ENCODE results near the gene TSC22D1. TPM values are rescaled to one million over a fixed set of nuclear protein-coding genes. Genes with fewer than 3 reads are reported as not detected.
"Not testable (repeated sequence)": the region's sequence is repeated elsewhere in the genome, so short reads cannot be mapped to it uniquely, and the experiment has no call there.

The TSC22D1 gene
- total RNA-seq, 2 experiments from 2014 or later: 4.4 to 5.6 TPM

DNA sequence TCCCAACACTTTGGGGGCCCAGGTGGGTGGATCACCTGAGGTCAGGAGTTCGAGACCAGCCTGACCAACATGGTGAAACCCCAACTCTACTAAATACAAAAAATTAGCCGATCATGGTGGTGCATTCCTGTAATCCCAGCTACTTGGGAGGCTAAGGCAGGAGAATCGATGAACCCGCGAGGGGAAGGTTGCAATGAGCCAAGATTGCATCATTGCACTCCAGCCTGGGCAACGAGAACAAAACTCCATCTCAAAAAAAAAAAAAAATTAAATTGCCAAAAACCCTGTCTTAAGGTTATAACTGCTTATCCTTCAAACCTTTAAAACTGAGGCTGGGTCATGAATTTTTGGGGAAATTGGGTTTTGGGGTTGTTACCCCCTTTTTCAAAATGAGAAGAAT is 13.3 kb downstream of the TSC22D1 start:
- H3K4me1 Mint-ChIP-seq (ENCODE audit: low read depth); H3K27ac Mint-ChIP-seq; H3K9me3 Mint-ChIP-seq; POLR2A ChIA-PET; intact Hi-C loops (cut with micrococcal nuclease); H3K4me3 Mint-ChIP-seq; DNase-seq; H3K27me3 Mint-ChIP-seq; H3K36me3 Mint-ChIP-seq: not testable (repeated sequence)
- CTCF ChIA-PET: interaction anchor here (0.7 kb wide), 1 partner anchor 163 kb away, joined by 3 read pairs; no protein-coding TSS in a partner anchor

DNA sequence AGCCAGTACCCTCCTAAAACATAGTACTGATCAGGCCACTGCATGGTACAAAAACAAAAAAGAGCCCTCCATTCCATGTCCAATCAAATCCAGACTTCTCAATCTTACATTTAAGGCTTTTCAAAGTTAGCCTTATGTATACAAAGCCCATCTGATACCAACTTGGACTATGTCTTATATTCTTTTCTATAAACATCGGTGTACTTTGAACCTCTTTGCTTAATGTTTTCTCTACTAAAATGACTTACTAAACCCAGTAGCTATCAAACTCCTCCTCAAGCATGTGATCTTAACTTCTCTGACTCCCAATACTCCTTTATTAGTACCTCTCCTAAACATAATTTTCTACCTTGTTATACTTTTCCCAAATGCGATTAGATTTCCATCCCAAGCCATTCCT is 14.8 kb downstream of the TSC22D1 start:
- intact Hi-C loops (cut with micrococcal nuclease): no loop called here
- Mint-ChIP-seq H3K4me1 (ENCODE audit: low read depth) (no peaks in the 10 kb centered on the region), H3K4me3 (no peak overlapping the region), H3K27ac (no peak overlapping the region), H3K36me3 (peaks cover 2% of the 10 kb centered on the region), H3K9me3 (no peaks in the 10 kb centered on the region), H3K27me3 (no peaks in the 10 kb centered on the region)
- POLR2A ChIA-PET: no interaction called here
- CTCF ChIA-PET: no interaction called here
- DNase-seq: no peak

DNA sequence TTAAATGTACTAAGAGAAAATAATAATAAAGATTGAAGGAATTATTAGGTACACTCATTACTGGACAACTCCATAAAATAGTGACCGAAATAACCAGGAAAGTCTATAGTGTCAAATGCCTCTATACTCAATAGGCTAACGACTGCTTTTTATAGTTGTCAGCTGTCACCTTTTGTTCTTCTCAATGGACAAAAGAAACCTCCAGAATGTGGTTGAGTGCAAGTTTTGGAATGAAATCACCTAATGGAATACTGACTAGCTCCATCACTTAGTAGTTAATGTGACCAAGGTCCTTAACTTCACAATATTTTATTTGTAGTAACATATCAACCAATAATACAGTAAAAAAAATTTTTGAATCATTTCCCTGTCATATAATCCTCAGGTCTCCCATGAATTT is 18.1 kb downstream of the TSC22D1 start:
- Mint-ChIP-seq H3K36me3 (no peaks in the 10 kb centered on the region), H3K27me3 (no peaks in the 10 kb centered on the region), H3K4me3 (no peak overlapping the region), H3K27ac (no peak overlapping the region), H3K4me1 (ENCODE audit: low read depth) (no peaks in the 10 kb centered on the region), H3K9me3 (no peaks in the 10 kb centered on the region)
- DNase-seq: no peak
- CTCF ChIA-PET: no interaction called here
- POLR2A ChIA-PET: no interaction called here
- intact Hi-C loops (cut with micrococcal nuclease): no loop called here

GRCh38 chr13:44555207-44555606 is 20.9 kb downstream of the TSC22D1 start:
- DNase-seq: no peak
- no peak overlapping the region for H3K4me3 Mint-ChIP-seq
- CTCF ChIA-PET: no interaction called here
- H3K27me3 Mint-ChIP-seq: no peaks in the 10 kb centered on the region
- peaks cover 2% of the 10 kb centered on the region for H3K36me3 Mint-ChIP-seq
- no peak overlapping the region for H3K27ac Mint-ChIP-seq
- no peaks in the 10 kb centered on the region for H3K4me1 Mint-ChIP-seq (ENCODE audit: low read depth)
- intact Hi-C loops (cut with micrococcal nuclease): no loop called here
- no peaks in the 10 kb centered on the region for H3K9me3 Mint-ChIP-seq
- POLR2A ChIA-PET: no interaction called here

DNA sequence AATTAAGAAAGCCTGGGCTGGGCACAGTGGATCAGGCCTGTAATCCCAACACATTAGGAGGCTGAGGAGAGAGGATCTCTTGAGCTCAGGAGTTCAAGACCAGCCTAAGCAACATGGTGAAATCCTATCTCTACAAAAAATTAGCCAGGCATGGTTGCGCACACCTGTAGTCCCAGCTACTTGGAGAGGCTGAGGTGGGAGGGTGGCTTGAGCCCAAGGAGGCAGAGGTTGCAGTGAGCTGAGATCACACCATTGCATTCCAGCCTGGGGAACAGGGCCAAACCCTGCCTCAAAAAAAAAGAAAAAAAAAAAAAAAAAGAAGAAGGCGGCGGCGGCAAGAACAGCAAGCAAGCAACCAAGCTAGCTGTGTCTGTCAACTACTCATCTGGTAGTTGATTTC is 26.7 kb downstream of the TSC22D1 start:
- H3K4me3 Mint-ChIP-seq: no peak overlapping the region
- no peak overlapping the region for H3K27ac Mint-ChIP-seq
- no peaks in the 10 kb centered on the region for H3K27me3 Mint-ChIP-seq
- intact Hi-C loops (cut with micrococcal nuclease): no loop called here
- peaks cover 2% of the 10 kb centered on the region for H3K36me3 Mint-ChIP-seq
- H3K4me1 Mint-ChIP-seq (ENCODE audit: low read depth): no peaks in the 10 kb centered on the region
- no peak for DNase-seq
- ChIA-PET POLR2A (no interaction called here), CTCF (no interaction called here)
- H3K9me3 Mint-ChIP-seq: no peaks in the 10 kb centered on the region

- Mint-ChIP-seq H3K4me3 (no peak overlapping the region), H3K36me3 (no peaks in the 10 kb centered on the region), H3K27me3 (no peaks in the 10 kb centered on the region), H3K4me1 (ENCODE audit: low read depth) (no peaks in the 10 kb centered on the region), H3K9me3 (no peaks in the 10 kb centered on the region), H3K27ac (no peak overlapping the region)
- POLR2A ChIA-PET: no interaction called here
- CTCF ChIA-PET: no interaction called here
- intact Hi-C loops (cut with micrococcal nuclease): no loop called here
- DNase-seq: no peak
These were observed 30.0 kb downstream of the TSC22D1 start for GRCh38 chr13:44546164-44546563.

DNA sequence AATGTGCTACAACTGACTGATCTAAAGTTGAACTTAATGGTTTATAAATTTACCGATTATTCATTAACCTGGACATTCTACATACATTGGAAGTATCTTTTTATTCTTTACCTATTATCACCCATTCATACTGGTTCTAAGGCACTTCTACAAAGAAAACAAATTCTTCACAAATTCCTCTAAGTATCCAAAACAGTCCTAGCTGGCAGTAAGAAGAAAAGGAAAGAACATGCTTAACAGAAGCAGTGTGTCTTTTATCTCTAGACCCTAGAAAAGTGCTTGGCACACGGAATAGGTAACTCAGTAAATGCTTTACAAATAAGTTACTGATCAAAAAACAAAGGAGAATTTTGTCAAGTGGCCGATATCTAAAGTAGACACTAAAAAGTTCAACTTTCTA is 32.8 kb downstream of the TSC22D1 start:
- Mint-ChIP-seq H3K36me3 (no peaks in the 10 kb centered on the region), H3K27me3 (no peaks in the 10 kb centered on the region), H3K27ac (no peak overlapping the region), H3K4me3 (no peak overlapping the region), H3K9me3 (no peaks in the 10 kb centered on the region), H3K4me1 (ENCODE audit: low read depth) (no peaks in the 10 kb centered on the region)
- ChIA-PET CTCF (no interaction called here), POLR2A (no interaction called here)
- no peak for DNase-seq
- intact Hi-C loops (cut with micrococcal nuclease): no loop called here

GRCh38 chr13:44542361-44542760 is 33.8 kb downstream of the TSC22D1 start:
- Mint-ChIP-seq H3K4me1 (ENCODE audit: low read depth) (peaks cover 1% of the 10 kb centered on the region), H3K36me3 (no peaks in the 10 kb centered on the region), H3K27ac (no peak overlapping the region), H3K9me3 (no peaks in the 10 kb centered on the region), H3K4me3 (no peak overlapping the region), H3K27me3 (no peaks in the 10 kb centered on the region)
- DNase-seq: no peak
- ChIA-PET CTCF (no interaction called here), POLR2A (no interaction called here)
- intact Hi-C loops (cut with micrococcal nuclease): no loop called here

GRCh38 chr13:44541601-44542000 is 34.5 kb downstream of the TSC22D1 start:
- no peak for DNase-seq
- Mint-ChIP-seq H3K9me3 (no peaks in the 10 kb centered on the region), H3K4me1 (ENCODE audit: low read depth) (peaks cover 4% of the 10 kb centered on the region), H3K27ac (no peak overlapping the region), H3K36me3 (no peaks in the 10 kb centered on the region), H3K27me3 (no peaks in the 10 kb centered on the region), H3K4me3 (no peak overlapping the region)
- ChIA-PET POLR2A (no interaction called here), CTCF (no interaction called here)
- intact Hi-C loops (cut with micrococcal nuclease): no loop called here

DNA sequence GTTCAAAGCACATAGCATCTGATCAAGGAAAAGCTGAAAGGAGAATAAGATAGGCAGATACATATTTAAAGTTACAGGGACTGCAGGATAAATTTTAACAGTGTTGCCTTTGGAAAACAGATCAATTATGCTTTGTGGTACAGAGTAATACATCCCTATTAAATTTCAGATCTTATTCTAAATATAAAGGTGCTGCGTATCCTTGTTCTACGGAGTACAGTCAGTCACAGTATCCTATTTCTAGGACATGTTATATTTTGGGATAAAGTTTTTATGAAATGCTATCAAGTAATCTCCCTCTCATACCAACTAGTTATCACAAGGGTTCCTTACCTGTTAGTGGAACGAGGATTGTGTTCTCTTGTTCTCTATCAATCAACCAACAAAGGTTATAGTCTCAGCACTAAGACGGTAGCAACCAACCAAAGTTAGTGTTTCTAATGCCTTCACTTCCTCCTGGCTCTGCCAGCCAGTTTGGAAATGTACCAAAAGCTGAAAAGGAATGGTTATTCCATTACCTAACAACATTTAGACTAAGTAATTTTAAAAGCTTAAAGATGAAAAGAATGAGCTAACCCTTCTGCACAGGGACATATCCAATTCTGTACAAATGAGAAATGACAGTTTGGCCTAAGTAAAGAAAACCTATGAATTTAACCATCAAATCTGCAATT is 35.2 kb downstream of the TSC22D1 start:
- H3K27ac Mint-ChIP-seq: no peak overlapping the region

DNA sequence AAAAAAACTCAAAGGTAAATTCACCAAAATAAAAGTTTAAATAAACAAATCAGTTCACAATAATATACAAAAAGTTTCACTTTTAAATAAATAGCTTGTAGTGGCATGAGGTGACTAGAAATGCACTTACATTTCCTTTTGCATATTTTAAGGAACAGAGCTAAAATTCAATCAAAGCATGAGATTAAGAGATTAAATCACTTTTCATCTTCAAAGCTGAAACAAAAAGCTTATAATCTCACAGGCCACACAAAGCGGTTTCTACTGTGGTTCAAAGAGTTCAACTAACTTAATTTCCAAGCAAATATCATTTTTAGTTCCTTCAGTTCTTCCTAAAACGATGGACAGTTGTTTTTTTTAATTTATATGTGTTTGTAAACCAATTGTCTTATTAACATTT is 38.9 kb downstream of the TSC22D1 start:
- H3K36me3 Mint-ChIP-seq: no peaks in the 10 kb centered on the region
- no peaks in the 10 kb centered on the region for H3K9me3 Mint-ChIP-seq
- intact Hi-C loops (cut with micrococcal nuclease): no loop called here
- CTCF ChIA-PET: no interaction called here
- H3K4me3 Mint-ChIP-seq: no peak overlapping the region
- POLR2A ChIA-PET: no interaction called here
- no peaks in the 10 kb centered on the region for H3K27me3 Mint-ChIP-seq
- peaks cover 6% of the 10 kb centered on the region for H3K4me1 Mint-ChIP-seq (ENCODE audit: low read depth)
- no peak overlapping the region for H3K27ac Mint-ChIP-seq
- DNase-seq: no peak

More for the DNA sequence above, 35.2 kb downstream of the TSC22D1 start:
- Mint-ChIP-seq H3K36me3 (no peaks in the 10 kb centered on the region), H3K9me3 (no peaks in the 10 kb centered on the region), H3K27me3 (no peaks in the 10 kb centered on the region), H3K4me3 (no peak overlapping the region), H3K4me1 (ENCODE audit: low read depth) (peaks cover 6% of the 10 kb centered on the region)
- intact Hi-C loops (cut with micrococcal nuclease): no loop called here
- DNase-seq: no peak
- POLR2A ChIA-PET: no interaction called here
- CTCF ChIA-PET: no interaction called here

GRCh38 chr13:44523146-44524015 is 52.7 kb downstream of the TSC22D1 start:
- H3K4me1 Mint-ChIP-seq (ENCODE audit: low read depth): no peaks in the 10 kb centered on the region
- CTCF ChIA-PET: interaction anchor here (1.8 kb wide), 1 partner anchor 39 kb away, joined by 4 read pairs; no protein-coding TSS in a partner anchor
- intact Hi-C loops (cut with micrococcal nuclease): no loop called here
- no peaks in the 10 kb centered on the region for H3K9me3 Mint-ChIP-seq
- no peak overlapping the region for H3K4me3 Mint-ChIP-seq
- POLR2A ChIA-PET: no interaction called here
- no peak for DNase-seq
- H3K27me3 Mint-ChIP-seq: no peaks in the 10 kb centered on the region
- no peak overlapping the region for H3K27ac Mint-ChIP-seq
- H3K36me3 Mint-ChIP-seq: peaks cover 2% of the 10 kb centered on the region

- CTCF ChIA-PET: no interaction called here
- POLR2A ChIA-PET: no interaction called here
- Mint-ChIP-seq H3K4me1 (ENCODE audit: low read depth) (peaks cover 4% of the 10 kb centered on the region), H3K27ac (no peak overlapping the region), H3K4me3 (no peak overlapping the region), H3K36me3 (no peaks in the 10 kb centered on the region), H3K27me3 (no peaks in the 10 kb centered on the region), H3K9me3 (no peaks in the 10 kb centered on the region)
- no peak for DNase-seq
- intact Hi-C loops (cut with micrococcal nuclease): no loop called here
These were observed 56.5 kb downstream of the TSC22D1 start for GRCh38 chr13:44519642-44520041.

All from activated CD4-positive, alpha-beta memory T cell treated with anti-CD3 and anti-CD28 coated beads for 36 hours (primary cell).